Fibroblast of skin of back (primary cell): ENCODE data around the gene ARHGAP11B.
"Not testable (repeated sequence)": the region's sequence is repeated elsewhere in the genome, so short reads cannot be mapped to it uniquely, and the experiment has no call there.

Experiments used
- DNase-seq: peaks from one replicate; pipeline ENCODE4 v3.0.0-alpha.2; 2013

Gene ARHGAP11B

GRCh38 chr15:30625436-30626193, at the start of gene ARHGAP11B:
Gene ARHGAP11B (plus strand): TSS chr15:30626128.
- peak; percentile 99 for DNase-seq

- not testable (repeated sequence) for DNase-seq
Observed at GRCh38 chr15:30579394-30579970, 46.4 kb upstream of the ARHGAP11B start.

GRCh38 chr15:30580716-30581115, 45.2 kb upstream of the ARHGAP11B start:
- DNase-seq: not testable (repeated sequence)

GRCh38 chr15:30598953-30599352, 27.0 kb upstream of the ARHGAP11B start:
- DNase-seq: not testable (repeated sequence)

- DNase-seq: not testable (repeated sequence)
Observed at GRCh38 chr15:30603796-30604195, 22.1 kb upstream of the ARHGAP11B start, which contains the start of gene GOLGA8H. Gene GOLGA8H (plus strand): TSS chr15:30604028. CDS start chr15:30604126, 98 bp downstream.

- not testable (repeated sequence) for DNase-seq
Observed at GRCh38 chr15:30612271-30612670, 13.7 kb upstream of the ARHGAP11B start.

- peak; percentile 14 for DNase-seq
Observed at GRCh38 chr15:30621342-30621741, 4.6 kb upstream of the ARHGAP11B start.

GRCh38 chr15:30626194-30626565, 252 bp downstream of the ARHGAP11B start:
- peak; percentile 19 for DNase-seq

GRCh38 chr15:30626632-30627031, 704 bp downstream of the ARHGAP11B start:
- peak; percentile 17 for DNase-seq

GRCh38 chr15:30650012-30650929, 24.3 kb downstream of the ARHGAP11B start:
- no peak for DNase-seq

- DNase-seq: peak; percentile 12
Observed at GRCh38 chr15:30661154-30661553, 35.2 kb downstream of the ARHGAP11B start.

GRCh38 chr15:30669621-30670020, 43.7 kb downstream of the ARHGAP11B start:
- not testable (repeated sequence) for DNase-seq

GRCh38 chr15:30670056-30670455, 44.1 kb downstream of the ARHGAP11B start:
- DNase-seq: peak; percentile 41

- DNase-seq: no peak
Observed at GRCh38 chr15:30671309-30671708, 45.4 kb downstream of the ARHGAP11B start.

GRCh38 chr15:30675126-30675525, 49.2 kb downstream of the ARHGAP11B start:
- no peak for DNase-seq

GRCh38 chr15:30675891-30676290, 50.0 kb downstream of the ARHGAP11B start:
- DNase-seq: not testable (repeated sequence)

- not testable (repeated sequence) for DNase-seq
Observed at GRCh38 chr15:30680997-30681396, 55.1 kb downstream of the ARHGAP11B start.

- not testable (repeated sequence) for DNase-seq
Observed at GRCh38 chr15:30685709-30686285, 59.9 kb downstream of the ARHGAP11B start.

GRCh38 chr15:30686651-30687050, 60.7 kb downstream of the ARHGAP11B start:
- DNase-seq: not testable (repeated sequence)
